MM.1S (cell line): ENCODE data around the gene FRAS1.

Experiments
- CTCF ChIP-seq: fragments of 300-600 bp; sonication (generic); IDR thresholded peaks from 2 replicates; pipeline ENCODE4 v1.5.1; 2016; ENCODE audit warnings: antibody characterized with exemption, low read length, mixed read lengths
- EZH2 ChIP-seq: fragments of 300-600 bp; sonication (generic); optimal IDR thresholded peaks from 2 replicates; pipeline ENCODE3; 2017; ENCODE audit warnings: low read depth, mild to moderate bottlenecking, antibody characterized with exemption, low read length, mixed read lengths
- EZH2phosphoT487 ChIP-seq: fragments of 300-600 bp; sonication (generic); IDR thresholded peaks from 2 replicates; pipeline ENCODE4 v1.6.1; 2018; ENCODE audit warnings: antibody characterized with exemption, low read length

GRCh38 chr4:78059524-78059889 lies 2.4 kb downstream of the FRAS1 start:
- TF ChIP-seq CTCF = peak; percentile 55
- TF ChIP-seq EZH2phosphoT487 = no peak
- no peak for TF ChIP-seq EZH2
